HepG2 (cell line): ENCODE results near the gene NEU4. TPM values are rescaled to one million over a fixed set of nuclear protein-coding genes. Genes with fewer than 3 reads are reported as not detected.

ENCODE experiments used
- AGO1 ChIP-seq: fragments of 200-400 bp; formaldehyde crosslinking; IDR thresholded peaks from 2 replicates; pipeline ENCODE4 v1.6.1; 2017; ENCODE audit warnings: mild to moderate bottlenecking, low read depth, low read length, moderate library complexity; ENCODE audit not compliant: poor library complexity, severe bottlenecking
- HOXA7 ChIP-seq: sonication (generic); formaldehyde crosslinking; IDR thresholded peaks from 2 replicates; pipeline ENCODE4 v1.8.1; 2022; ENCODE audit warnings: mild to moderate bottlenecking, missing genetic modification reagents, moderate library complexity
- JDP2 ChIP-seq: sonication (generic); formaldehyde crosslinking; IDR thresholded peaks from 2 replicates; pipeline ENCODE4 v1.8.1; 2022; ENCODE audit warnings: missing genetic modification reagents, borderline replicate concordance
- KMT2B ChIP-seq: IDR thresholded peaks from 2 replicates; pipeline ENCODE4 v1.6.1; 2016; ENCODE audit warnings: missing genetic modification reagents, missing compliant biosample characterization
- MTF2 ChIP-seq: sonication (generic); formaldehyde crosslinking; IDR thresholded peaks from 2 replicates; pipeline ENCODE4 v1.5.0; 2020; ENCODE audit warnings: missing genetic modification reagents, borderline replicate concordance
- PHF5A ChIP-seq: IDR thresholded peaks from one replicate; pipeline ENCODE4 v1.6.1; 2018; ENCODE audit warnings: low read depth, missing genetic modification reagents; ENCODE audit not compliant: unreplicated experiment
- ZNF235 ChIP-seq: sonication (generic); formaldehyde crosslinking; IDR thresholded peaks from 2 replicates; pipeline ENCODE4 v1.8.1; 2023; ENCODE audit warnings: mild to moderate bottlenecking, missing genetic modification reagents, borderline replicate concordance
- ZNF333 ChIP-seq: sonication (generic); formaldehyde crosslinking; IDR thresholded peaks from 2 replicates; pipeline ENCODE4 v1.4.0; 2020; ENCODE audit warnings: mild to moderate bottlenecking, missing genetic modification reagents, borderline replicate concordance
- ZNF34 ChIP-seq: sonication (generic); formaldehyde crosslinking; IDR thresholded peaks from 2 replicates; pipeline ENCODE4 v1.4.0; 2020; ENCODE audit warnings: mild to moderate bottlenecking, missing genetic modification reagents, borderline replicate concordance
- ZNF407 ChIP-seq: sonication (generic); formaldehyde crosslinking; IDR thresholded peaks from one replicate; pipeline ENCODE4 v1.5.1; 2020; ENCODE audit warnings: mild to moderate bottlenecking, missing genetic modification reagents; ENCODE audit errors: not compliant biosample characterization
- ZNF546 ChIP-seq: sonication (generic); formaldehyde crosslinking; conservative IDR thresholded peaks from 2 replicates; pipeline ENCODE4 v1.8.1; 2023; ENCODE audit warnings: mild to moderate bottlenecking, missing genetic modification reagents
- ZNF781 ChIP-seq: sonication (generic); formaldehyde crosslinking; IDR thresholded peaks from 2 replicates; pipeline ENCODE4 v1.5.1; 2020; ENCODE audit warnings: borderline replicate concordance, mild to moderate bottlenecking, missing genetic modification reagents; ENCODE audit errors: not compliant biosample characterization
- ZNF790 ChIP-seq: sonication (generic); formaldehyde crosslinking; IDR thresholded peaks from 2 replicates; pipeline ENCODE4 v1.8.0; 2022; ENCODE audit warnings: missing genetic modification reagents, mild to moderate bottlenecking, borderline replicate concordance
- polyA plus RNA-seq, 8 experiments: library from polyadenylated mRNA; depleted of rRNA in 3 of 8; stranded (reverse) in 7 of 8; unstranded in 1 of 8; fragments of >200 nt; fragmentation: Illumina TruSeq in 4 of 8; extraction: Trizol in 4 of 8; gene quantifications; 2 replicates each; pipeline versions ENCODE4 v1.2.1 to v1.2.3, GENCODE V29; 2011 to 2016; ENCODE audit warnings: low read depth in 4 of 8, missing spikeins in 1 of 8, mixed read lengths in 1 of 8; ENCODE audit not compliant: insufficient read depth in 1 of 8
- total RNA-seq, 5 experiments: library from RNA; depleted of rRNA; stranded (reverse); fragments of >200 nt; fragmentation: Illumina TruSeq; extraction: Trizol; gene quantifications; 2 replicates each; pipeline ENCODE4 v1.2.3, GENCODE V29; 2016; ENCODE audit warnings: low read depth in 1 of 5
- TF ChIP-seq, protein P1 (sequence below): sonication (generic); formaldehyde crosslinking; IDR thresholded peaks from 2 replicates; pipeline ENCODE4 v1.5.0; 2020; ENCODE audit warnings: mild to moderate bottlenecking, missing genetic modification reagents
- TF ChIP-seq, protein P2 (sequence below): sonication (generic); formaldehyde crosslinking; conservative IDR thresholded peaks from 2 replicates; pipeline ENCODE4 v1.8.0; 2022; ENCODE audit warnings: low read depth, missing genetic modification reagents
- TF ChIP-seq, protein P3 (sequence below): sonication (generic); formaldehyde crosslinking; IDR thresholded peaks from 2 replicates; pipeline ENCODE4 v1.4.0; 2020; ENCODE audit warnings: missing genetic modification reagents, borderline replicate concordance

The NEU4 gene
- total and polyA plus RNA-seq, 2 of the 13 experiments (the other 11 are each of a cell fraction or from before 2014, with no cell fraction given), result 53.5 to 107 TPM

DNA sequence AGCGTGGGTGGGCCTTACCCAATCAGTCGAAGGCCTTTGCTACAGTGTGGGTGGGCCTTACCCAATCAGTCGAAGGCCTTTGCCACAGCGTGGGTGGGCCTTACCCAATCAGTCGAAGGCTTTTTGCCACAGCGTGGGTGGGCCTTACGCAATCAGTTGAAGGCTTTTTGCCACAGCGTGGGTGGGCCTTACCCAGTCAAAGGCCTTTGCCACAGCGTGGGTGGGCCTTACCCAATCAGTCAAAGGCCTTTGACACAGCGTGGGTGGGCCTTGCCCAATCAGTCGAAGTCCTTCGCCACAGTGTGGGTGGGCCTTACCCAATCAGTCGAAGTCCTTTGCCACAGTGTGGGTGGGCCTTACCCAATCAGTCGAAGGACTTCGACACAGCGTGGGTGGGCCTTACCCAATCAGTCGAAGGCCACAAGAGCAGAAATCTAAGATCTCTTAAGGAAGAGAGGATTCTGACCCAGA lies 48.7 kb upstream of the NEU4 start (continued):
- TF ChIP-seq, protein P1, sequence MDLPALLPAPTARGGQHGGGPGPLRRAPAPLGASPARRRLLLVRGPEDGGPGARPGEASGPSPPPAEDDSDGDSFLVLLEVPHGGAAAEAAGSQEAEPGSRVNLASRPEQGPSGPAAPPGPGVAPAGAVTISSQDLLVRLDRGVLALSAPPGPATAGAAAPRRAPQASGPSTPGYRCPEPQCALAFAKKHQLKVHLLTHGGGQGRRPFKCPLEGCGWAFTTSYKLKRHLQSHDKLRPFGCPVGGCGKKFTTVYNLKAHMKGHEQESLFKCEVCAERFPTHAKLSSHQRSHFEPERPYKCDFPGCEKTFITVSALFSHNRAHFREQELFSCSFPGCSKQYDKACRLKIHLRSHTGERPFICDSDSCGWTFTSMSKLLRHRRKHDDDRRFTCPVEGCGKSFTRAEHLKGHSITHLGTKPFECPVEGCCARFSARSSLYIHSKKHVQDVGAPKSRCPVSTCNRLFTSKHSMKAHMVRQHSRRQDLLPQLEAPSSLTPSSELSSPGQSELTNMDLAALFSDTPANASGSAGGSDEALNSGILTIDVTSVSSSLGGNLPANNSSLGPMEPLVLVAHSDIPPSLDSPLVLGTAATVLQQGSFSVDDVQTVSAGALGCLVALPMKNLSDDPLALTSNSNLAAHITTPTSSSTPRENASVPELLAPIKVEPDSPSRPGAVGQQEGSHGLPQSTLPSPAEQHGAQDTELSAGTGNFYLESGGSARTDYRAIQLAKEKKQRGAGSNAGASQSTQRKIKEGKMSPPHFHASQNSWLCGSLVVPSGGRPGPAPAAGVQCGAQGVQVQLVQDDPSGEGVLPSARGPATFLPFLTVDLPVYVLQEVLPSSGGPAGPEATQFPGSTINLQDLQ (CRISPR knock-in tag), result no peak
- TF ChIP-seq JDP2 (CRISPR knock-in tag) (no peak), ZNF781 (CRISPR knock-in tag) (no peak), ZNF790 (CRISPR knock-in tag) (no peak), KMT2B (CRISPR knock-in tag) (no peak), PHF5A (CRISPR knock-in tag) (no peak), ZNF333 (CRISPR knock-in tag) (no peak), HOXA7 (CRISPR knock-in tag) (no peak), ZNF34 (CRISPR knock-in tag) (no peak), ZNF546 (CRISPR knock-in tag) (no peak), ZNF235 (CRISPR knock-in tag) (no peak), MTF2 (CRISPR knock-in tag) (no peak), ZNF407 (CRISPR knock-in tag) (no peak), AGO1 (no peak)
- TF ChIP-seq, protein P2, sequence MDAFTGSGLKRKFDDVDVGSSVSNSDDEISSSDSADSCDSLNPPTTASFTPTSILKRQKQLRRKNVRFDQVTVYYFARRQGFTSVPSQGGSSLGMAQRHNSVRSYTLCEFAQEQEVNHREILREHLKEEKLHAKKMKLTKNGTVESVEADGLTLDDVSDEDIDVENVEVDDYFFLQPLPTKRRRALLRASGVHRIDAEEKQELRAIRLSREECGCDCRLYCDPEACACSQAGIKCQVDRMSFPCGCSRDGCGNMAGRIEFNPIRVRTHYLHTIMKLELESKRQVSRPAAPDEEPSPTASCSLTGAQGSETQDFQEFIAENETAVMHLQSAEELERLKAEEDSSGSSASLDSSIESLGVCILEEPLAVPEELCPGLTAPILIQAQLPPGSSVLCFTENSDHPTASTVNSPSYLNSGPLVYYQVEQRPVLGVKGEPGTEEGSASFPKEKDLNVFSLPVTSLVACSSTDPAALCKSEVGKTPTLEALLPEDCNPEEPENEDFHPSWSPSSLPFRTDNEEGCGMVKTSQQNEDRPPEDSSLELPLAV (CRISPR knock-in tag), result no peak
- TF ChIP-seq, protein P3, sequence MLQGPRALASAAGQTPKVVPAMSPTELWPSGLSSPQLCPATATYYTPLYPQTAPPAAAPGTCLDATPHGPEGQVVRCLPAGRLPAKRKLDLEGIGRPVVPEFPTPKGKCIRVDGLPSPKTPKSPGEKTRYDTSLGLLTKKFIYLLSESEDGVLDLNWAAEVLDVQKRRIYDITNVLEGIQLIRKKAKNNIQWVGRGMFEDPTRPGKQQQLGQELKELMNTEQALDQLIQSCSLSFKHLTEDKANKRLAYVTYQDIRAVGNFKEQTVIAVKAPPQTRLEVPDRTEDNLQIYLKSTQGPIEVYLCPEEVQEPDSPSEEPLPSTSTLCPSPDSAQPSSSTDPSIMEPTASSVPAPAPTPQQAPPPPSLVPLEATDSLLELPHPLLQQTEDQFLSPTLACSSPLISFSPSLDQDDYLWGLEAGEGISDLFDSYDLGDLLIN (CRISPR knock-in tag), result no peak
